GM18498 (cell line): Measurements from ENCODE around the gene FIZ1.
"Not testable (repeated sequence)": the region's sequence is repeated elsewhere in the genome, so short reads cannot be mapped to it uniquely, and the experiment has no call there.

ENCODE experiments used
- ATAC-seq: cut with Tn5 transposase; IDR thresholded peaks from one replicate; pipeline ENCODE4 v1.9.1; 2021; ENCODE audit warnings: mild to moderate bottlenecking, moderate library complexity; ENCODE audit not compliant: unreplicated experiment

The FIZ1 gene

DNA sequence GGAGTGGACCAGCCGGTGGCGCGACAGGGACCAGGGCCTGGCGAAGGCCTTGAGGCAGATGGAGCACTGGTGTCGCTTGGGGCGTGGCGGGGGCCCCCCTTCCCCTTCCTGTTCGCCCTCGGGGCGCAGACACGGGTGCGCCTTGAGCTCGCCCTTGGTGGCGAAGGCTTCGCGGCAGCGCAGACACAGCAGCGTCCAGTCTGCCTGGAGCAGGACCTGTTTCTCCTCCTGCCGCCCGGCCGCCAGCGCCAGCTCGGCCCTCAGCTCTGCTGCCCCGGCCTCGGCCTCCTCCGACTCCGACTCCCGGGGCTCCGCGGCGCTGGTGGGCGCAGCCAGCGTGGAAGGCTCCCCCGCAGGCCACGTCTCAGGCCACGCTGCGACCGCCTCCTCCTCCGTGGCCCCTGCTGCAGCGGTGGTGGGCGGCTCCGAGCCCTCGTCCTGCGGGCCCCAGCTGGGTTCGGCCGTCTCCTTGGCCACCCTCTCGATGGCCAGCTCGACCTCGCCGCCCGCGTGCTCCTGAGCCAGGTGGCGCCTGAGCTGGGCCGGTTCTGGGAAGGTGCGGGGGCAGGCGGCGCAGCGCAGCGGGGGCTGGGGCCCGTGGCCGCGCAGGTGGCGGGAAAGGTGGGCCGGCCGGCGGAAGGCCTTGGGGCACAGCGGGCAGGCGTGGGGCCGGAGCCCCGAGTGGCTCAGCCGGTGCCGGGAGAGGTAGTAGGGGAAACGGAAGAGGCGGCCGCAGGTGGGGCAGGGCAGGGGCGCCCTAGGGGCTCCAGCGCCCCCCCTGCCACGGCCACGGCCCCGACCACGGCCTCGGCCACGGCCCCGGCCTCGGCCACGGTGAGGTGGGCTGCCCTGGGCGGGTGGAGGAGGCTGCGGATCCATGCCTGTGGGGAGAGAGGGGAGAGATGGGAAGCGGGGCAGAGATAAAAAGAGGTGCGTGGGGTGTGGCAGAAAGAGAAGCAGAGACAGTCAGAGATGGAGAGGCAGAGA is 20.3 kb downstream of the FIZ1 start:
- ATAC-seq = no peak

DNA sequence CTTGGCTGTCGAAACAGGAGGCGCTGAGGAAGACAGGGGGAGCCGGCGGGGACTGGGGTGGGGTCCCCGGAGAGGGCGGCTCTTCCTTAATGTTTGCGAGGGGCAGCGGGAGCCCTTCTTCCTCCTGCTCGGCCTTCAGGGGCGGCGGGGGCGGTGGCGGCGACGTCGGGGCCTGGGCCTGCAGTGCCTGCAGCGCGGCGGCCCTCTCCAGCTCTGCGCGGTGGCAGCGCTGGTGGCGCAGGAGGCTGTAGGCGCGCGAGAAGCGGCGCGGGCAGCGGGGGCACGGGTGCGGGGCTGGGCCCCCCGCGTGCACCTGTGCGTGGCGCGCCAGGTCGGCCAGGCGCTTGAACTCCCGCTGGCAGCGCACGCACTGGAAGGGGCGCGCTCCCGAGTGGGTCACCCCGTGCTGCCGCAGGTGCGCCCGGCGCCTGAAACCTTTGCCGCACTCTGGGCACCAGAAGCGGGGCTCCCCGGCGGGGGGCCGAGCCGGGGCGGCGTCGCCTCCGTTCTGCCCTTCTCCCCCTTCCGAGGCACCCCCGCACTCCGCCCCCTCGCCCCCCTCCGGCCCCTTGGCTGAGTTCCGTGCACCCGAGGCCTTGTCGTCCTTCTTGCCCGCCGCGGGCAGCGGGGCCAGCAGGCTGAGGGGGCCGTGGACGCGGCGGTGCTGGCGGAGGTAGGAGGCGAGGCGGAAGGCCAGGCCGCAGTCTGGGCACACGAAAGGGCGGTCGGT is 21.1 kb downstream of the FIZ1 start:
- no peak for ATAC-seq

DNA sequence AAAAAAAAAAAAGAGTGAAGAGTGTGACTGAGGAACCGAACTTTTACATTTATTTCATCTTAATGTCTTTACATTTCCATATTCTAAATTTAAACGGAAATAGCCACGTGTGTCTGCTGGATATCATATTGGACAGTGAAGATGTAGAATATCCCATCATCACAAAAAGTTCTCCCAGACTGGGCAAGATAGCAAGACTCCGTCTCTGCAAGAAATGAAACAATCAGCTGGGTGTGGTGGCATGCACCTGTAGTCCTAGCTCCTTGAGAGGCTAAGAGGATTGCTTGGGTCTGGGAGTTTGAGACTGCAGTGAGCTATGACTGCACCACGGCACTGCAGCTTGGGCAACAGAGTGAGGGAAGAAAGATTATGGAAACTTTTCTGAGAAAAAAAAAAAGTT is 22.6 kb downstream of the FIZ1 start:
- ATAC-seq = no peak

DNA sequence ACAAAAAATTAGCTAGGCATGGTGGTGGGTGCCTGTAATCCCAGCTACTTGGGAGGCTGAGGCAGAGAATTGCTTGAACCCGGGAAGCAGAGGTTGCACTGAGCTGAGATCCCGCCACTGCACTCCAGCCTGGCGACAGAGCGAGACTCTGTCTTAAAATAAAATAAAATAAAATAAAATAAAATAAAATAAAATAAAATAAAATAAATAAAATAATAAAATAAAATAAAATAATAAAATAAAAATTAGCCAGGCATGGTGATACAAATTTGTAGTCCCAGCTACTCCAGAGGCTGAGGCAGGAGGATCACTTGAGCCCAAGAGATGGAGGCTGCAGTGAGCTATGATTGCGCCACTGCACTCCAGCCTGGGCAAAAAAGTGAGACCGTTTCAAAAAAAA is 25.4 kb downstream of the FIZ1 start:
- ATAC-seq = not testable (repeated sequence)

DNA sequence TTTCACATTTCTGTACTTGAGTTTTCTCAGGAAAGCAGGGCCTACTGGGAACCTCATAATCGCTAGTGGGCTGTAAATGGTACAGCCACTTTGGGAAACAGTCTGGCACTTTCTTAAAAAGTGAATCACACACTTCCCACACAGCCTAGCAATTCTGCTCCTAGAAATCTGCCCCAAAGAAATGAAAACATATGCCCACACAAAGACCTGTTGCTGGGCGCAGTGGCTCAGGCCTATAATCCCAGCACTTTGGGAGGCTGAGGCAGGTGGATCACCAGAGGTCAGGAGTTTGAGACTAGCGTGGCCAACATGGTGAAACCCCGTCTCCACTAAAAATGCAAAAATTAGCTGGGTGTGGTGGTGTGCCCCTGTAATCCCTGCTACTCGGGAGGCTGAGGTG is 29.8 kb downstream of the FIZ1 start:
- ATAC-seq = not testable (repeated sequence)

DNA sequence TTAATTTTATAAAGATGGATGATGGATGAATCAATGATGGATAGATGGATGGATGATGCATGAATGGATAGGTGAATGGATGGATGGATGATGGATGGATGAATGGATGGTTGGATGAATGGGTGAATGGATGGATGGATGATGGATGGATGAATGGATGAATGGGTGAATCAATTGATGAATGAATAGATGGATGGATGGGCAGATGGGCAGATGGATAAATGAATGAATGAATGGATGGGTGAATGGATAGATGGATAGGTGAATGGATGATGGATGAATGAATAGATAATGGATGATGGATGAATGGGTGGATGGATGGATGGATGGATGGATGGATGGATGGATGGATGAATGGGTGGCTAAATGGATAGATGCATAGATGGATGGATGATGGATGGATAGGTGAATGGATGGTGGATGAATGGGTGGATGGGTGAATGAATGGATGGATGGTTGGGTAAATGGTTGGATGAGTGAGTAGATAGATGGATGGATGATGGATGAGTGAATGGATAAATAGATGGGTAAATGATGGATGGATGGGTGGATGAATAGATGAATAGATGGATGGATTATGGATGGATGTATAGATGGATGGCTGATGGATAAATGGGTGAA is 31.5 kb downstream of the FIZ1 start:
- ATAC-seq = no peak

DNA sequence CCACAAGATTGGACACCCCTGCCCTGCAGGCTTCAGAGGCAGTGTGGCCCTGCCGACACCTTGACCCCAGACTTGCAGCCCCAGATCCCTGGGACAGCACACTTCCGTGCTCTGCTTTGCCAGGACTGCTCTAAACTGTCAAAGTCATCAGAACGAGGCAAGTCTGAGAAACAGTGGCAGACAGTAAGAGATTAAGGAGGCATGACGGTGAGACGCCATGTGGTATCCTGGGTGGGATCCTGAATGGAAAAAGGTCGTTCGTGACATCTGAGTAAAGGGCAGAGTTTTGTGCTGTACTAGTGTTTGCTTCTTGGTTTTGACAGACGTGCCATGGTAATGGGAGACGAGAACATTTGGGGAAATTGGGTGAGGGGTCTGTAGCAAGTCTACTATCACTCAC is 32.5 kb downstream of the FIZ1 start:
- no peak for ATAC-seq

DNA sequence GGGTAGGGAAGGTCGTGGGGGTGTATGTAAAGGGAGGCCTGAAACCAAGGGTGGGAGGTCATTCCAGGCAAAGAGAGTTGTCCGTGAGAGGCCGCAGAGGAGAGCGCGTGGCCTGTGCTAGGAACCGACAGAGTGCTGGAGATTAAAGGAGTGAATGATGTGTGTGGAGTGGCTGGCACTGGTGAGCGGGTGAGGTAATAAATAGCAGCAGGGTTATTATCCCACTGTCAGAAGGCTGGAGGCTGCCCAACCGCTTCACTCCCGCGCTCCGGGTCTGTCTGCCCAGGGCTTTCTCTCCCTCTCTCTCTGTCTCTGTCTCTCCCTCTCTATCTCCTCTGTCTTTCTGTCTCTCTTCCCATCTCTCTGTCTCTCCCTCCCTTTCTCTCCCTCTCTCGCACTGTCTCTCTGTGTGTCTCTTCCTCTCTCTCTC is 36.0 kb downstream of the FIZ1 start:
- ATAC-seq = no peak

DNA sequence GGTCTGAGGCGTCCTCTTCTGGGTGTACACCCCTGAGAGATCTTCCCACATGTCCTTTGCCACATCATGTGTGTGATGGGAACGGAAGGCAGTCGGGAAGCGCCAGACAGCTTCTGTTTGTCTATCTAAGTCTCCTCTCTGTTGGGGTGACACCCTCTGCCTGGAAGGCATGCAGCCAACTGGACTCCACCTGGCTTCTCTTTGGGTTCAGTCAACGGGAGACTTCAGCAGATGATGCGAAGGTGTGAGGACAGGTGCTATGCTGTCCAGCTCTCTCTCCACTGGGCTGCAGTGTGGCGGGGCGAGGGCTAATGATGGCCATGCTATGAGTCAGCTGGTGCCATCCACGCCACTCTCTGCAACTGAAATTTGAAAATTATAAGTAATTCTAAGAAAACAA is 39.6 kb downstream of the FIZ1 start:
- ATAC-seq = no peak

DNA sequence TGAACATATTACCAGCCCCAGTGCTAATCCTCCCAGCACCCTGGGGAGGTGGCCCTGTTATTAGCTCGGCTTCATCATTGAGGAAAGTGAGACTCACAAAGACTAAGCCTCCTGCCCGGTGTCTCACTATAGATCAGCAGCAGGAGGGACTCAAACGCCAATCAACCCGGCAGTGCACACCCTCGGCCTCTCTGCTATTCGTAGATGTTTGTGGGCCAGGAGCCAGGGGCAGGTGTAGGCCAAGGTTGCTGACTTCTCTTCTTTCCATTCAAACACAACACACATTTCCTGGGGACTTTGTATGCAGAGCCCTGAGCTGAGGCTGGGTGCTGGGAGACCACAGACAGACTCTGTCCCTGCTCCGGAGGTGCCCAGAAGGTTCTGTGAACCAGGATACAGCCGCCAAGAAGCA is 44.6 kb downstream of the FIZ1 start:
- ATAC-seq = no peak

DNA sequence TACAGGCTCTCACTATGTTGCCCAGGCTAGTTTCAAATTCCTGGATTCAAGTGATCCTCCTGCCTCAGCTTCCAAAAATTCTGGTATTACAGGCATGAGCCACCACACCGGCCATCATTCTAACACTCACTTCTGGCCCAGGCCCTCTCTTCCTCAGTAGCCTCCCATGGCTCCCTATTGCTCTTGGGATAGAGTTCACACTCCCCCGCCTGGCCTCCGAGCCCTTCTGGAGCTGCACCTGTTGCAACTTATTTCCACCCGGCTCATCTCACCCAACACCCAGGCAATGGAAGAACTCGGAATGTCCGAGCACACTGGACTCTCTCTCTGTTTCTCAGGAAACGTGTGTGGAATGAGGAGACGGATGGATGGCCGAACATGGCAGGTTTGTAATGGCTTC is 45.0 kb downstream of the FIZ1 start:
- no peak for ATAC-seq

DNA sequence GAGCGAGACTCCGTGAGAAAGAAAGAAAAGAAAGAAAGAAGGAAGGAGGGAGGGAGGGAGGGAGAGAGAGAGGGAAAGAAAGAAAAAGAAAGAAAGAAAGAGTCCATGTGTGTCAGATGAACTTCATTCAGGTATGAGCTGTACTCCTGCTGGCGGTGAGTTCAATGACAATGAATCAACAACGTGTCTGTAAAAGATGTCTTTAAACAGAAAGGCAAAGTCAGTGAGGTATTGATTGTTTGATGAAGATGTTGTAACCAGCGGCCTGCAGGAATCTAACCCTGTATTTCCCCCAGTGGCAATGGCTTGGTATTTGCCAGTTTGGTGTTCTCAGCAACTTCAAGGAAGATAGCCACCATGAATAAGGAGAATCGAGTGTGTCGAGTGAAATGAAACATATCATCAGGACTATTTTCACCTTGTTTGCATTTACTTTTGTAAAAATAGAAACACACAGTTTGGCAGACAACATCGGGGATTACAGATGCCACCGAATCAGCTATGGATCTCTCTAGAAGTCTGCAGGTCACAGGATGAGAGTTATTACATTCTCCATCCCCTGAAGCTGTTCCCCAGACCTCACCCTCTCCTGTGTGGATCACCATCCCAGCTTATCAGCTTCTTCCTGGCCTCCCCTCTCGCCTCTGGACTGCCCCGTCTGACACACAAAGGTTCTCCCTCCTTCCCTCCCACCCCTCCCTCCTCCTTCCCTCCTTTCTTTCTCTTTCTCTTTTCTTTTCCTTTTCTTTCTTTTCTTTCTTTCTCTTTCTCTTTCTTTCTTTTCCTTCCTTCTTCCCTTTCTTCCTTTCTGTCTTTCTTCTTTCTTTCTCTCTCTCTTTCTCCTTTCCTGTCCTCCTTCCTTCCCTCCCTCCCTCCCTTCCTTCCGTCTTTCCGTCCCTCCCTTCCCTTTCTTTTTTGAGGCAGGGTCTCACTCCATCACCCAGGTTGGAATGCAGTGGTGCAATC is 45.8 kb downstream of the FIZ1 start:
- ATAC-seq = no peak

DNA sequence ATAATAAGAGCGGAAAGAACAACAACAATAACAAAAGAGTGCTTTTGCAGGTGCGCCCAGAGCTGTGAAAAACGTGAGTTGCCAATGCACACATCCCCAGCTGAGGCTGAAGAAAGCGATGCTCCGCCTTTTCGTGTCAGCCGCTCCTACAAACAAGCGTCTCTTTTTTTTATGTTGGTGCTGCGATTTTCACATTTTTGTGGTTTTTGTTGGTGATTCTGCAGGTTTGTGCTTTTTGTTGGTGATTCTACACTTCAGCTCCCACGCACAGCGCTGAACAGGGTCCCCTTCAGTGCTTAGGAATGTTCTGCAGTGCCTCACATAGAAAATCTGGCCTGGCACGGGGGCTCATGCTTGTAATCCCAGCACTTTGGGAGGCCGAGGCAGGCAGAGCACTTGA is 46.7 kb downstream of the FIZ1 start:
- no peak for ATAC-seq

DNA sequence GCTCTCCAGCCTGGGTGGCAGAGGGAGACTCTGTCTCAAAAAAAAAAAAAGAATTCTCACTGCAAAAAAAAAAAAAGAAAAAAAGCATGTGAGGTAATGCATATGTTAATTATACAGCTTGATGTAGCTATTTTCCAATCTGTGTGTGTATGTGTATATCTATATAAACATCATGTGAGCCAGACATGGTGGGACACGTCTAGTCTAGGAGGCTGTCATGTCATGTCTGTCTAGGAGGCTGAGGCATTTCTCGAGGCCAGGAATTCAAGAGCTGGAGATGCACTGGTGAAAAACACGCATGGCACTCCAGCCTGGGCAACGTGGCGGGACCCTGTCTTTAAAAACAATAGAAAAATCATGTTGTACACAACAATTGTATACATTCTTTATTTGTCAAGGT is 47.1 kb downstream of the FIZ1 start:
- no peak for ATAC-seq

DNA sequence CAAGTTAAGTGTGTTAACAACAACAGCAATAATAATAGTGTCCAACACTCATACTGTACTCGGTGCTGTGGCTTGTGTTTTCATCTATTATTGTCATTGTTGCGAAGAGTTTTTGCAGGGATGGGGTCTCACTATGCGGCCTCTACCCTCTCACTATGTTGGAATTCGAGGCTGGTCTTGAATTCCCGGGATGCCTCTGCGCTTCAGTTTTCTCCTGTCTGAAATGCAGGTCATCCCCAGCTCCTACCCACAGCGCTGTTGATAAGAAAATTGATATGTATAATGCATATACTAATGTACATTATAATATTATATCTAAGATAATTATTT is 49.0 kb downstream of the FIZ1 start:
- no peak for ATAC-seq

DNA sequence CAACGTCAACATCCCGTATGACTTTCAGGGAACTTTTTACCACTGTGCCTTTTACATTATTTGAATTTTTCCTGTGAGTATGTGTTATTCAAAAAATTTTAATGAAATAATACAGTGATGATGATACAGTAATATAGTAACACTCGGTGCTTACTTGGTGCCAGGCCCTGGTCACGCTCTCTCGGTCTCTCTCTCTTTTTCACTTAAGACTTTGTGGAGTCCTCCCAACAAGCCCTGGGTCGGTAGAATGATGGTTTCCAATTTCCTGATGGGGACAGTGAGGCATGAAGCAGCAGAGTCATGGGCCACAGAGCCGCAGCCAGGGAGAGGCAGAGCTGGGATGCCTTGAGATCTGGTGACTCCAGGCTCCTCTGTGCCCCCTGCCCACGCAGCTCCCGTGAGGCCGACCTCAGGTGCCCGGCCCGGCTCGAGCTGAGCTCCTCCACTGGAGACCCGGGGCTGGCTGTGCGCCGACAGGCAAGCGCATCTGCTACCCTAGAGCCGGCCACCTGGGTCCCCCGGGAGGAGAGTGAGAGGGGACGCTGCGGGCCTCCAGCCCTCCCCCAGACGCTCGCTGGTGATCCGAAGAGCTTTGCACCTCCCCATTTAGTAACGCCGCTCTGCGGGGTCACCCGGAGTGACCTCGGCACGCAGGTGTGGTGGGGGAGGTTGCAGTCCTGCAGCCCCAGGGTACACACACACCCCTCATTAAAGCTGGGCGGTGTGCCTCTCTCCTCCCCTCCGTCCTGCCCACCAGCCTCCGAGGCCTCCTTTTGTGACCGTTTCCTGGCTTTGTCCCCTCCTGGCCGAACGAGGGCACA is 49.6 kb downstream of the FIZ1 start:
- no peak for ATAC-seq

DNA sequence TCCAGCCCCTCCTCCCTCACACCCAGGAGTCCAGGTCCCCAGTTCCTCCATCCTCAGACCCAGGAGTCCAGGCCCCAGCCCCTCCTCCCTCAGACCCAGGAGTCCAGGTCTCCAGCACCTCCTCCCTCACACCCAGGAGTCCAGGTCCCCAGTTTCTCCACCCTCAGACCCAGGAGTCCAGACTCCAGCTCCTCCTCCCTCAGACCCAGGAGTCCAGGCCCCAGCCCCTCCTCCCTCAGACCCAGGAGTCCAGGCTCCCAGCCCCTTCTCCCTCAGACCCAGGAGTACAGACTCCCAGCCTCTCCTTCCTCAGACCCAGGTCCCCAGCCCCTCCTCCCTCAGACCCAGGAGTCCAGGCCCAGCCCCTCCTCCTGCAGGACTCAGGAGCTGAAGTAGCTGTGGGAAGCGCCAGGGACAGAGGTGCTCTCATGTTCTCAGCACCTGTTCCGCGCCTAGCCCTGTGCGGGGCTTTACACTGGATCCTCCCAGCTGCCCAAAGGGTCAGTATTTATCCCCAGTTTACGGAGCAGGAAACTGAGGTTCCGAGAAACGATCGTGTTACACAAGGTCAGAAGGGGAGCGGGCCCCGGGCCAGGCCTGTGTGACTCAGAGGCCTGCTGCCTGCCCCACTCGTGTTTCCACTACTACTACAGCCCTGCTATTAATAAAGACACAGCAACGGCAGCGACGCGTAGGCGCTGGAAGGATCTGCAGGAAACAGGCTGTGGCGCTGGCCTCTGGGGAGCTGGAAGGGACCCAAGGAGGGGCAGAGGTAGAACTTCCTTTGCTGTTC is 52.3 kb downstream of the FIZ1 start:
- ATAC-seq = no peak

DNA sequence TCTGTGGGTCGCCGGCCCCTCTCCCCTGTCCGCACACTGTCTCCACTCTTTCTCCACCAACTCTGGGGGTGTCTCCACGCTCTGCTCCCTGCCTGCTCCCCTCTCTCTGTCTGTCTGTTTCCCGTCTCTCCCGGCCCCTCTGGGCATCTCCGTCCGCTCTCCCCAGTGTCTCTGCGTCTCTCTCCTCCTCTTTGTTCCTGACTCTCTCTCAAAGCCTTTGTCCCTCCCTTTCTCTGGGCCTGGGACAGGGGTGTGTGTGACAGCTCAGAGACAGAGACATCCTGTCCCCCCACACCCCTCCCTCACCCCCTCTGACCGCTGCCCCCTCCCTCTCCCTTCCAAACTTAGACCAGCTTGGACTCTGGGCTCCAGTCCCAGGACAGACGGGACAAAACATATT is 53.3 kb downstream of the FIZ1 start:
- no peak for ATAC-seq

DNA sequence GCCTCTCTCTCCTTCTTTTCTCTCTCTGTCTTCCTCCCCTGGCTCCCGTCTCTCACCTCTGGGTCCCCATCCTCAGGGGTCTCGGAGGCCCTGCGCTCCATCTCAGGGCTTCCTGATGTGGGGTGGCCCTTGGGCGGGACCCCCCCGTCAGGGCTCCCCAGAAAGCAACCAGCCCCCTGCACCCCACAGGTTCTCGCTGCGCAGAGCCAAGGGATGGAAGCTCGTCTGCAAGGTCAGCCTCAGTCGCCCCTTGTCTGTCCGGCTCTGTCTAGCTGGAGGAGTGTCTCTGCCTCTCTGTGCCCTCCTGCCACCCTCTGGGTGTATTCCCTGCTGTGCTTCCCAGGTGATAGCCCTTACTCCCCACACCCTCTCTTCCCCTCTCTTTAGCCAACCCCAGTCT is 53.9 kb downstream of the FIZ1 start, which contains the start of gene SBK3:
TSS of gene SBK3 (minus strand) at position 101 of the 400 bp plus-strand sequence. CDS start at position 101, 0 bp downstream.
- ATAC-seq = no peak
